ENCODE measurements around the gene FBXL4. TPM values are rescaled to one million over a fixed set of nuclear protein-coding genes. Genes with fewer than 3 reads are reported as not detected.

The FBXL4 gene
- total and polyA plus RNA-seq, 2 of the 8 experiments (the other 6 are each of a cell fraction or from before 2014, with no cell fraction given), result 6.9 to 13.8 TPM

GRCh38 chr6:98942263-98942803, 5.4 kb downstream of the FBXL4 start:
- FAIRE-seq, result no peak
- peaks cover 0 to 3% (median 0%) of the 10 kb centered on the region in 4 experiments; a peak in 2 of 8 replicates for H3K36me3 ChIP-seq (ENCODE audit: control insufficient read depth in 2 of 4, insufficient read depth in 4 of 4, low read length in 3 of 4)

More at GRCh38 chr6:98942263-98942803, 5.4 kb downstream of the FBXL4 start:
- Histone ChIP-seq H3K9ac (replicated peaks in 1 of 4; ENCODE audit: extremely low read depth in 1 of 4, low read depth in 3 of 4, low read length in 3 of 4) (no peak overlapping the region), H4K5ac (ENCODE audit: insufficient read length, low read depth, low read length) (no peak overlapping the region), H3K18ac (ENCODE audit: extremely low read depth, low read length) (no peak overlapping the region), H2AFZ (ENCODE audit: low read length) (no peak overlapping the region), H3K79me2 (ENCODE audit: control insufficient read depth in 1 of 2, insufficient read depth in 2 of 2, low read length in 2 of 2) (peaks cover 3 to 75% of the 10 kb centered on the region in 2 experiments; a peak in 3 of 4 replicates), H2BK12ac (ENCODE audit: low read depth, low read length) (no peak overlapping the region), H3K4me1 (replicated peaks in 1 of 4; ENCODE audit: control insufficient read depth in 3 of 4, insufficient read depth in 4 of 4, low read length in 3 of 4) (peaks cover 0 to 5% (median 0%) of the 10 kb centered on the region in 4 experiments; a peak in 2 of 7 replicates), H2BK15ac (ENCODE audit: low read length) (no peak overlapping the region), H2BK20ac (ENCODE audit: low read length) (no peak overlapping the region), H3K4me2 (ENCODE audit: insufficient read depth in 1 of 2, low read depth in 2 of 2, low read length in 2 of 2) (no peak overlapping the region), H3K56ac (replicated peaks; ENCODE audit: insufficient read length, low read depth, low read length) (no peak overlapping the region), H3K23ac (ENCODE audit: insufficient read length) (no peak overlapping the region), H3K9me3 (ENCODE audit: insufficient read depth in 2 of 2, low read depth in 1 of 2, low read length in 1 of 2) (peaks cover 6 to 10% of the 10 kb centered on the region in 2 experiments; a peak in 2 of 4 replicates), H3K79me1 (ENCODE audit: low read depth, low read length) (peaks cover 2% of the 10 kb centered on the region; the same call in 1 of the 2 replicates), H4K91ac (replicated peaks; ENCODE audit: insufficient read length, low read length) (no peak overlapping the region), H3K27ac (ENCODE audit: low read depth, low read length) (no peak overlapping the region), H4K8ac (ENCODE audit: extremely low read depth, insufficient read depth, low read length) (no peak overlapping the region), H4K20me1 (replicated peaks in 1 of 2; ENCODE audit: control insufficient read depth in 1 of 2, insufficient read depth in 2 of 2, low read length in 2 of 2) (no peaks in the 10 kb centered on the region), H2BK5ac (ENCODE audit: low read depth, low read length) (no peak overlapping the region), H3K4ac (replicated peaks; ENCODE audit: insufficient read length, low read depth, low read length) (no peak overlapping the region), H3K27me3 (replicated peaks in 1 of 4; ENCODE audit: control insufficient read depth in 3 of 4, extremely low read depth in 1 of 4, insufficient read depth in 3 of 4, low read length in 3 of 4) (no peaks in the 10 kb centered on the region), H2BK120ac (replicated peaks; ENCODE audit: low read depth, low read length) (no peak overlapping the region), H3K4me3 (ENCODE audit: extremely low read depth in 1 of 4, insufficient read depth in 2 of 4, low read depth in 3 of 4, low read length in 4 of 4) (no peak overlapping the region), H2AK5ac (ENCODE audit: low read depth, low read length) (no peak overlapping the region), H3K23me2 (ENCODE audit: low read depth, low read length) (peaks cover 6% of the 10 kb centered on the region), H3K14ac (ENCODE audit: insufficient read length) (no peak overlapping the region)
- ChIA-PET POLR2A (ENCODE audit: partially characterized antibody) (no interaction called here), CTCF (ENCODE audit: partially characterized antibody) (no interaction called here)
- no peak for DNase-seq (ENCODE audit: low read depth in 1 of 2, low spot score in 2 of 2)
- no peak for TF ChIP-seq CHD2 (IDR thresholded peaks at IDR 0.05; ENCODE audit: low read length)
- peak in 1 of 3 experiments; percentile 40; a peak in 1 of 4 replicates for TF ChIP-seq CTCF (IDR thresholded peaks at IDR 0.05; ENCODE audit: control extremely low read depth in 1 of 3, insufficient read depth in 1 of 3, low read depth in 1 of 3, low read length in 3 of 3)
- TF ChIP-seq EZH2 (IDR thresholded peaks at IDR 0.05; ENCODE audit: low read depth, low read length, severe bottlenecking), result no peak
- WGBS, 2 experiments (ENCODE audit: extremely low coverage in 1 of 2, insufficient coverage in 1 of 2, insufficient read length in 1 of 2, insufficient replicate concordance in 2 of 2, low coverage in 1 of 2, low lambda C conversion rate in 2 of 2, missing lambda C conversion rate in 1 of 2), result 82% methylated on average over 3 of the region's 3 CpGs; no CpG with 5 or more reads in 1 of the 2 experiments

Measured in H1 (cell line).